GM12878 (cell line): ENCODE measurements around the gene DAB2.

Experiments used
- CTCF ChIP-seq, 3 experiments: IDR thresholded peaks in 2 of 3; conservative IDR thresholded peaks in 1 of 3; 2 replicates each; pipeline ENCODE4 v1.5.1; 2011; ENCODE audit warnings: low read depth in 3 of 3, low read length in 3 of 3, mild to moderate bottlenecking in 3 of 3, control low read depth in 2 of 3, moderate library complexity in 2 of 3, inconsistent platforms in 1 of 3, mixed read lengths in 1 of 3; ENCODE audit not compliant: control insufficient read depth in 2 of 3, insufficient read depth in 1 of 3; ENCODE audit errors: extremely low read depth in 1 of 3
- ETV6 ChIP-seq, 2 experiments: fragments of 450-650 bp in 1 of 2; IDR thresholded peaks in 1 of 2; conservative IDR thresholded peaks in 1 of 2; 2 replicates each; pipeline ENCODE4 v1.6.1; 2014; ENCODE audit warnings: antibody characterized with exemption in 1 of 2, borderline replicate concordance in 1 of 2, low read depth in 1 of 2, mild to moderate bottlenecking in 1 of 2, moderate library complexity in 1 of 2
- MXI1 ChIP-seq: fragments of 150-350 bp; IDR thresholded peaks from 2 replicates; pipeline ENCODE4 v1.6.1; 2011; ENCODE audit warnings: low read depth, mild to moderate bottlenecking, inconsistent platforms, low read length, improper control_type of control experiment
- RFX5 ChIP-seq: IDR thresholded peaks from 2 replicates; pipeline ENCODE4 v1.6.1; 2011; ENCODE audit warnings: low read depth, low read length, improper control_type of control experiment
- SMAD5 ChIP-seq: IDR thresholded peaks from 2 replicates; pipeline ENCODE4 v1.6.1; 2016; ENCODE audit warnings: antibody characterized with exemption, low read depth
- TF ChIP-seq, protein P1 (sequence below): IDR thresholded peaks from 2 replicates; pipeline ENCODE4 v1.6.1; 2011; ENCODE audit warnings: low read depth, low read length, improper control_type of control experiment, borderline replicate concordance
- TF ChIP-seq, protein P2 (sequence below): IDR thresholded peaks from 2 replicates; pipeline ENCODE4 v1.6.1; 2012; ENCODE audit warnings: low read depth, low read length, improper control_type of control experiment

DNA sequence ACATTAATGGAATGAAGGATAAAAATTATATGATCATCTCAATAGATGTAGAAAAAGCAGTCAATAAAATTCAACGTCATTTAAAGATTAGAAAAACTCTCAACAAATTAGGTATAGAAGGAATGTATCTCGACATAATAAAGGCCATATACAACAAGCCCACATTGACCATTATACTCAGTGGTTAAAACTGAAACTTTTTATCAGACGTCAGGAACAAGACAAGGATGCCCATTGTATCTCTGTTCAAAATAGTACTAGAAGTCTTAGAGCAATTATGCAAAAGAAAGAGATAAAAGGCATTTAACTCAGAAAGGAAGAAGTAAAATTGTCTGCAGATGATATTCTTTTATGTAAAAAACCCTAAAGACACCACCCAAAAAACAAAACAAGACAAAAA lies 101.2 kb downstream of the DAB2 start:
- TF ChIP-seq MXI1 (no peak), RFX5 (no peak), CTCF (IDR thresholded peaks at IDR 0.05 in 2 of 3, conservative IDR thresholded peaks at IDR 0.05 in 1 of 3; ENCODE audit: control insufficient read depth in 2 of 3, extremely low read depth in 1 of 3, insufficient read depth in 1 of 3, low read depth in 3 of 3, low read length in 3 of 3) (no peak), SMAD5 (no peak), ETV6 (conservative IDR thresholded peaks at IDR 0.05 in 1 of 2, IDR thresholded peaks at IDR 0.05 in 1 of 2; ENCODE audit: borderline replicate concordance in 1 of 2, low read depth in 1 of 2) (no peak)
- TF ChIP-seq, protein P1, sequence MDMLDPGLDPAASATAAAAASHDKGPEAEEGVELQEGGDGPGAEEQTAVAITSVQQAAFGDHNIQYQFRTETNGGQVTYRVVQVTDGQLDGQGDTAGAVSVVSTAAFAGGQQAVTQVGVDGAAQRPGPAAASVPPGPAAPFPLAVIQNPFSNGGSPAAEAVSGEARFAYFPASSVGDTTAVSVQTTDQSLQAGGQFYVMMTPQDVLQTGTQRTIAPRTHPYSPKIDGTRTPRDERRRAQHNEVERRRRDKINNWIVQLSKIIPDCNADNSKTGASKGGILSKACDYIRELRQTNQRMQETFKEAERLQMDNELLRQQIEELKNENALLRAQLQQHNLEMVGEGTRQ, result no peak
- TF ChIP-seq, protein P2, sequence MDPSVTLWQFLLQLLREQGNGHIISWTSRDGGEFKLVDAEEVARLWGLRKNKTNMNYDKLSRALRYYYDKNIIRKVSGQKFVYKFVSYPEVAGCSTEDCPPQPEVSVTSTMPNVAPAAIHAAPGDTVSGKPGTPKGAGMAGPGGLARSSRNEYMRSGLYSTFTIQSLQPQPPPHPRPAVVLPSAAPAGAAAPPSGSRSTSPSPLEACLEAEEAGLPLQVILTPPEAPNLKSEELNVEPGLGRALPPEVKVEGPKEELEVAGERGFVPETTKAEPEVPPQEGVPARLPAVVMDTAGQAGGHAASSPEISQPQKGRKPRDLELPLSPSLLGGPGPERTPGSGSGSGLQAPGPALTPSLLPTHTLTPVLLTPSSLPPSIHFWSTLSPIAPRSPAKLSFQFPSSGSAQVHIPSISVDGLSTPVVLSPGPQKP, result no peak
